Right lobe of liver (tissue), 4 donors: ENCODE measurements around the gene LYL1.

Experiments used
- POLR2A ChIP-seq: fragments of 450-650 bp; IDR thresholded peaks from one replicate; pipeline ENCODE4 v1.6.1; 2017; ENCODE audit warnings: antibody characterized with exemption, mild to moderate bottlenecking
- TF ChIP-seq, protein P1 (sequence below), 4 donors: fragments of 200-600 bp in 3 of 4; fragments of 450-650 bp in 1 of 4; IDR thresholded peaks; one replicate each; pipeline versions ENCODE4 v1.5.1 to v1.8.0; 2016 to 2022; ENCODE audit warnings: antibody characterized with exemption in 4 of 4, mild to moderate bottlenecking in 2 of 4
- donor health status: DM: no; HTN: no; CAD: no.
- donor health status: DM: no; HTN: no; CAD: no.
- donor health status: DM: no; HTN: yes; CAD: no.

DNA sequence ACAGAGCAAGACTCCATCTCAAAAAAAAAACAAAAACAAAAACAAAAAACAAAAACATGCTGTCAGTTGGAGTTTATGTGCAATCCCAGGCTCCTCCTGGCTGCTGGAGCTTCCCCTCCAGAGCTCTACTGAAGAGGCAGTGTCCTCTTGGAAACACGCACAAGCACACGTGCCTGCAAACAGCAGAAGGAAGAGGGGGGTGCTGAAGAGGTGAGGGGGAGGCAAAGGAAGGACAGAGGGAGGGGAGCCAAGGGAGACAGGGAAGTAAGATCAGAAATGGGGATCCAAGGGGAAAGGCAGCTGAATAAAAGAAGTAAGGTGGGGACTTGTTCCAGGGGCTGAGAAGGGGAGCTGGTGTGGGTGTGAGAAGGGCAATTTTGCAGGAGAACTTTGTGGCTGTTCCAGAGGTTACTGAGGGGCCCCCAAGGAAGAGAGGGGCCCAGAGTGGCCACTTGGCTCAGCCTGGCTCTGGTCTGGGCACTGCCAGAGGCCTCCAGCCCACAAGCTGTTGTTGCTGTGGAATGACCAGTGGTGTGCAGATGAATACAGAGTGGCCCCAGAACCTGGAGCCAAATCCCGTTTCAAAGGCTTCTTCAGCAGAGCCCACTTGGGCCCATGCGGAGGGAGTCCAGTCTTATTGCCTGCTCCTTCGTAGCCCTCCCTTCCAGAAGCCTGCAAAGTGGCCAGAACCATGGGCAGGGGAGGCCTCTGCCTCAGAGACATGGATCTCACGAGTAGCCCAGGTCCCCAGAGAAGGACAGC is 34.4 kb downstream of the LYL1 start:
- TF ChIP-seq, protein P1, sequence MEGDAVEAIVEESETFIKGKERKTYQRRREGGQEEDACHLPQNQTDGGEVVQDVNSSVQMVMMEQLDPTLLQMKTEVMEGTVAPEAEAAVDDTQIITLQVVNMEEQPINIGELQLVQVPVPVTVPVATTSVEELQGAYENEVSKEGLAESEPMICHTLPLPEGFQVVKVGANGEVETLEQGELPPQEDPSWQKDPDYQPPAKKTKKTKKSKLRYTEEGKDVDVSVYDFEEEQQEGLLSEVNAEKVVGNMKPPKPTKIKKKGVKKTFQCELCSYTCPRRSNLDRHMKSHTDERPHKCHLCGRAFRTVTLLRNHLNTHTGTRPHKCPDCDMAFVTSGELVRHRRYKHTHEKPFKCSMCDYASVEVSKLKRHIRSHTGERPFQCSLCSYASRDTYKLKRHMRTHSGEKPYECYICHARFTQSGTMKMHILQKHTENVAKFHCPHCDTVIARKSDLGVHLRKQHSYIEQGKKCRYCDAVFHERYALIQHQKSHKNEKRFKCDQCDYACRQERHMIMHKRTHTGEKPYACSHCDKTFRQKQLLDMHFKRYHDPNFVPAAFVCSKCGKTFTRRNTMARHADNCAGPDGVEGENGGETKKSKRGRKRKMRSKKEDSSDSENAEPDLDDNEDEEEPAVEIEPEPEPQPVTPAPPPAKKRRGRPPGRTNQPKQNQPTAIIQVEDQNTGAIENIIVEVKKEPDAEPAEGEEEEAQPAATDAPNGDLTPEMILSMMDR (IDR thresholded peaks at IDR 0.05), result no peak
- no peak for TF ChIP-seq POLR2A
